H7 (cell line): Measurements from ENCODE around the gene GTPBP1. TPM values are rescaled to one million over a fixed set of nuclear protein-coding genes. Genes with fewer than 3 reads are reported as not detected.
A peak's percentile ranks its signal among the peaks of the same experiment; 100 is the strongest.

Source experiments
- DNase-seq: peaks from one replicate; pipeline ENCODE4 v3.0.0; 2012
- H3K27me3 ChIP-seq: 2 replicates; pipeline ENCODE4 v1.6.0; 2011; ENCODE audit warnings: mild to moderate bottlenecking, low read length; ENCODE audit not compliant: control insufficient read depth, insufficient read depth
- H3K36me3 ChIP-seq: replicated peaks from 2 replicates; pipeline ENCODE4 v1.5.1; 2011; ENCODE audit warnings: low read length; ENCODE audit not compliant: control insufficient read depth, insufficient read depth
- H3K4me3 ChIP-seq: 2 replicates; pipeline ENCODE4 v1.5.1; 2011; ENCODE audit warnings: low read depth, mild to moderate bottlenecking, control low read depth, low read length, moderate library complexity; ENCODE audit not compliant: insufficient read depth
- total RNA-seq: library from RNA; depleted of rRNA; stranded (reverse); fragments of >200 nt; shearing (Covaris generic); gene quantifications from 2 replicates; pipeline ENCODE4 v1.2.3, GENCODE V29; 2014

The GTPBP1 gene
- total RNA-seq, 1 experiment from 2014 or later: 71.4 TPM

DNA sequence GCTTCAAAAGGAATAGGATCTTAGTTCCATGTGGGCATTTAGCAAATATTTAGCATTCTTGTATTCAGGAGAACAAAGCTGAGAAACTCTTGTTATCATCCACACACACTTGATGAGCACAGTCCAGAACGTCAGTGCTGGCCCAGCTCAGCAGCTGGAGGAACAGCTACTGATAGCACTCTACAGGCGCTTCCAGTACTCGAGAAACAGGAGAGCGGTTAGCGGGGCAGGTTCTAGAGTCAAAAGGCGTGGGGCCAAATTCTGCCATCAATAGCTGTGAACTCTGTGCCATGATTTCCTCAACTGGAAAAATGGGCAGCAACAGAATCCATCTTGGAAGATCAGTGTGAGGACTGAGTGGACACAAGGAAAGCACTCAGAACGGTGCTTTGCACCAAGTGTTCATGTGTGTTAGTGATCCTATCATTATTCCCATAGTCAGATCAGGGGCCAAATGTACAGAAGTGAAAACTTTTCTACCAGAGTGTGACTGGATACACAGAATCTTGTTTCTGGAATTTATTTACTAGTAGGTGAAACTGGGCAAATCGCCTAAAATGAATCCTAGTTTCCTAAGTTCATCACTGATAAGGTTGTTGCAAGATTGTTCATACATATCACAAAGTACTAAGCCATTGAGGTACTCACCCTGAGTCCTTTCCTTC is 8.2 kb upstream of the GTPBP1 start:
- Histone ChIP-seq H3K4me3 (no peak overlapping the region), H3K36me3 (0 out of 2 replicates have a peak, but pooled peaks cover 1% of the 10 kb centered on the region), H3K27me3 (no peaks in the 10 kb centered on the region)
- DNase-seq: no peak

GRCh38 chr22:38698407-38699094 is 7.2 kb upstream of the GTPBP1 start:
- DNase-seq: no peak
- H3K27me3 ChIP-seq: no peaks in the 10 kb centered on the region
- H3K36me3 ChIP-seq: 0 out of 2 replicates have a peak, but pooled peaks cover 1% of the 10 kb centered on the region
- H3K4me3 ChIP-seq: no peak overlapping the region; the same call in 1 of the 2 replicates

DNA sequence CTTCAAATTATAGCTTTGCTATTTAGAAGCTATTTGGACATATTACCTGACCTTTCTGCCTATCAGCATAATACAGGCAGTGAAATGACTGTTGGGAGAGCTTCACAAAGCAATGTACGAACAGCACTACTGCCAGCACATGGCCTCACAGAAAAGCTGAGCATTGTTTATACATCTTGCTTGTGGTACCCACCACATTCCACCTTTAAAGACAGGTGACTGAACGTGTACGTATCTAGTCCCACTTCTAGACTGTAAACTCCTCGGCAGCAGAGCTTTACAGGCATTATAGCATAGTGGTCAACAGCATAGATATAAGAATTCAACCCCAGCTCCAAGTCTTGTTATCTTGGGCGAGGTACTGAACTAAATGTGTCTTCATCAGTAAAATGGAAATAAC is 6.6 kb upstream of the GTPBP1 start:
- no peak for DNase-seq
- Histone ChIP-seq H3K36me3 (0 out of 2 replicates have a peak, but pooled peaks cover 1% of the 10 kb centered on the region), H3K4me3 (peak overlapping the region; percentile 82; the same call in 1 of the 2 replicates), H3K27me3 (no peaks in the 10 kb centered on the region)

- H3K4me3 ChIP-seq: peak overlapping the region; percentile 82
- no peaks in the 10 kb centered on the region for H3K27me3 ChIP-seq
- DNase-seq: no peak
- H3K36me3 ChIP-seq: no peaks in the 10 kb centered on the region
Observed at GRCh38 chr22:38699784-38700183, 6.0 kb upstream of the GTPBP1 start.

DNA sequence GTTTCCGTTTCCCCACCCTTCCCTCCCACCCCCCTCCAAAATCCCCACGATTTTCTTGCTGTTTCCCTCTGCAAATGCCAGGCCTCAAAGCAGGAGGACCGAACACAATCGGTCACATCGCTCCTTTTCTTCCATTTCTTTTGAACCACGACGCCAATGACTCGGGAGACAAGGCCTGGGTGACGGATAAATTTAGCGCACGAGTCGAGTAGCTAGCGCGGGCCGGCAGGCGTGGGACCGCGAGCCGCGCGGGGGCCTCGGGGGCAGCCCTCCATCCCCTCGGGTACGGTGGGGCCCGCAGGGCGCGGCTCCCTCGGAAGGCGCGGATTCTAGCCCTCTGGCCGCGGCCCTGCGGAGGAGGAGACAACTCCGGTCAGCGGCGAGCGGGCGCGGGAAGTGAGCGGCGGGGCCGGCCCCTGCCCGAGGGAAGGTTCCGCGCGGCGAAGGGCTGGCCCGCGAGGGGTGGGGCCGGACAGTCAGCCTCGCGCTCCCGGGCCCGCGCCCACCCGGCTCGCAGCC is 5.4 kb upstream of the GTPBP1 start:
- no peak for DNase-seq
- Histone ChIP-seq H3K36me3 (no peaks in the 10 kb centered on the region), H3K27me3 (no peaks in the 10 kb centered on the region), H3K4me3 (peak overlapping the region; percentile 82)

- Histone ChIP-seq H3K27me3 (no peaks in the 10 kb centered on the region), H3K36me3 (no peaks in the 10 kb centered on the region), H3K4me3 (peak within 1 kb of the TSS; percentile 82)
- DNase-seq: peak; percentile 98
Observed at GRCh38 chr22:38700789-38701628, 4.7 kb upstream of the GTPBP1 start, which contains the start of gene JOSD1. Gene JOSD1 (minus strand): TSS chr22:38700943. CDS start chr22:38699987, 956 bp downstream.

DNA sequence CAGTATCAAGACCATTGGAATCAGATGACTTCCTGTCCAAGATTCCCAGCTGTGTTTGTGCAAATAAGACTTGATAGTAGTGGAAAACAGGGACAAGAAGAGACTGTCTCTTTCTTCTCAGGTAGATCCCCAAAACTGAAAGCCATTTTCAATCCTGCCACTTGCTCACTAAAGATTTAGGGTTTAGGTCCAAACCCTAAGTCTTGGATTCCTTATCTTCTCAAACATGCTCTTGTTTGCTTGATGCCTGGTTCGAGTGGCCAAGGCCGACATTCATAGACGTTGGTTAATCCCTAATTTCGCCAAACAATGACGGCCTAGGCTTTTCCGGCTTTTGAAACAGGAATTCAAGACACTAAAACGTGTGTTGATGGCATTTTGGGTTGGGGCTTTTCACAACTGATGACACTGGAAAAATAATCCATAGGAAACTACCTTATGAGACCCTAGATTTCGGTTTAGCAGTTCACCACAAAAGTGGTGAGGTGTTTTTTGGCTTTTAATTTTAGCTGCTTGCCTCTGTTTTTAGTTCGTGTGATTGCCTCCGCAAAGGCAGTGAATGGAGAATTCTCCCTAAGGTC is 1.0 kb upstream of the GTPBP1 start:
- DNase-seq: no peak
- Histone ChIP-seq H3K27me3 (no peaks in the 10 kb centered on the region), H3K36me3 (peaks cover 4% of the 10 kb centered on the region), H3K4me3 (peak overlapping the region; percentile 31)

DNA sequence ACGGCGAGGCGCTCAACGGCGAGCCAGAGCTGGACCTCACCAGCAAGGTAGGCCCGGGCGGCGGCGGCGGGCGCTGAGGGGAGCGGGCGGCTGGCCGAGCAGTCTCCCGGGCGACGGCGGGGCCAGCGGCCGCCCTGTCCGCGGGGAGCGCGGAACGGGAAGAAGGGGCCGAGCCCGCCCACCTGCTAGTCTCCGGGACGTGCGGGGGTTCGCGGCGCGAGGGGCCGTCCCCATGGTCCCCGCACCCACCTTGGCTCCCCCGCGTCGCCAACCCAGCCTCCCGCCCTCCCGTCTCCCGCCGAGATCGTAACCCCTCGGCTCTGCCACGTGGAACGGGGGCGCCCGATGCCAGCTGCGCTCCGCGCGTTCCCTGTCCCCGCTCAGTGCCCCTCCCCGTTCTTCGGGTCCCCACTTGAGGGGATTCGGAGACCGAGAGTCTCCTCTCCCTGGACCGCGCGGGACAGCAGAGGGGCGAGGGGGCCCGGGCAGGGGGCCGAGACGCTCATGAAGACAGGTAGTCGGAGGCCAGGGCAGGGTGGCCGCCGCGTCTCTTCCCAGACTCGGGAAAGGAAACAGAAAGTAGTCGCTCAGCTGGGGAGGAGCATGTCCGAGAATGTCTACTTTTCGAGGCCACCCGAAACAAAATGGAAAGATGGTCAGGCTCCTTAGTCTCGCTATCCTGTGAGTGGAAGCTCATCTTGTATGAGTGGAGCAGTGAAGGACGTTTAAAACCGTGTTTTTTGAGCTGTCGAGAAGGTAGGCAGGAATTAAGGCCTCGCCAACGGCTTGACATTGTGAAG is 557 bp downstream of the GTPBP1 start:
- Histone ChIP-seq H3K4me3 (peak overlapping the region; percentile 87), H3K36me3 (peaks cover 6% of the 10 kb centered on the region), H3K27me3 (no peaks in the 10 kb centered on the region)
- DNase-seq: peak; percentile 80

- DNase-seq: no peak
- Histone ChIP-seq H3K36me3 (peaks cover 6% of the 10 kb centered on the region), H3K27me3 (no peaks in the 10 kb centered on the region), H3K4me3 (peak overlapping the region; percentile 87)
Observed at GRCh38 chr22:38706901-38707195, 1.1 kb downstream of the GTPBP1 start.

DNA sequence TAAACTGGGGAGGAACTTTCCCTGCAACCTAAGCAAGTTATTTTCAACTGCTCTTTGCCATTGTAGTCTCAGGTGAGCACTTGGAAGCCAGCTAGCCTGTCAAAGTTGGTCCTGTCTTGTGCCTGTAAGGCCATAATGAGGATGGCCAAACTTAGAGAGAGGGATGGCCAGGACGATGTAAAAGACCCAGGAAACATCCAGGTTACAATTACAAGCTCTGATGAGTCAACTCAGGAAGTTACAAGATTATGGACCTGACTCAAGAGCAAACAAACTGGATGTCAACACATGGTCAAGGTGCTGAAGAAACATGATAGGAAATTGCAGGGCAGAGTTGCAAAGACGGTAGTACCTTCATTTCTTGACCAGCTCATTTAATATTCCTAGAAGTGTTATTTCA is 1.6 kb downstream of the GTPBP1 start:
- Histone ChIP-seq H3K4me3 (no peak overlapping the region; the same call in 1 of the 2 replicates), H3K36me3 (peaks cover 6% of the 10 kb centered on the region), H3K27me3 (no peaks in the 10 kb centered on the region)
- no peak for DNase-seq

GRCh38 chr22:38707984-38708383 is 2.2 kb downstream of the GTPBP1 start:
- H3K4me3 ChIP-seq: no peak overlapping the region
- no peaks in the 10 kb centered on the region for H3K27me3 ChIP-seq
- DNase-seq: no peak
- H3K36me3 ChIP-seq: peaks cover 6% of the 10 kb centered on the region

- Histone ChIP-seq H3K4me3 (no peak overlapping the region), H3K27me3 (no peaks in the 10 kb centered on the region), H3K36me3 (peaks cover 6% of the 10 kb centered on the region)
- no peak for DNase-seq
Observed at GRCh38 chr22:38709306-38709705, 3.6 kb downstream of the GTPBP1 start.

GRCh38 chr22:38710351-38710750 is 4.6 kb downstream of the GTPBP1 start:
- Histone ChIP-seq H3K36me3 (peaks cover 6% of the 10 kb centered on the region), H3K4me3 (no peak overlapping the region), H3K27me3 (no peaks in the 10 kb centered on the region)
- DNase-seq: no peak

- H3K36me3 ChIP-seq: peaks cover 6% of the 10 kb centered on the region
- DNase-seq: no peak
- H3K27me3 ChIP-seq: no peaks in the 10 kb centered on the region
- no peak overlapping the region for H3K4me3 ChIP-seq
Observed at GRCh38 chr22:38710866-38711265, 5.1 kb downstream of the GTPBP1 start.
